NCI-H446 (cell line): Measurements from ENCODE around the gene NARS2.
A peak's percentile ranks its signal among the peaks of the same experiment; 100 is the strongest.

Source experiments
- DNase-seq, 2 experiments: peaks; one replicate each; lab custom pipeline; 2025; lab: John Stamatoyannopoulos, UW

NARS2 gene

GRCh38 chr11:78414321-78415051 lies 160.2 kb downstream of the NARS2 start:
- peak; percentile 3 to 45 for DNase-seq

GRCh38 chr11:78408619-78409018 lies 166.0 kb downstream of the NARS2 start:
- DNase-seq = no peak

GRCh38 chr11:78406568-78407196 lies 168.0 kb downstream of the NARS2 start:
- DNase-seq = no peak

- DNase-seq = no peak
These were observed 168.9 kb downstream of the NARS2 start for GRCh38 chr11:78405805-78406204.

- DNase-seq = no peak
These were observed 170.9 kb downstream of the NARS2 start for GRCh38 chr11:78403781-78404180.

GRCh38 chr11:78402847-78403246 lies 171.8 kb downstream of the NARS2 start:
- no peak for DNase-seq

GRCh38 chr11:78400702-78401101 lies 174.0 kb downstream of the NARS2 start:
- DNase-seq = no peak

GRCh38 chr11:78400116-78400515 lies 174.5 kb downstream of the NARS2 start:
- no peak for DNase-seq

GRCh38 chr11:78399136-78399535 lies 175.5 kb downstream of the NARS2 start:
- DNase-seq = no peak

GRCh38 chr11:78398715-78399114 lies 175.9 kb downstream of the NARS2 start:
- DNase-seq = no peak

GRCh38 chr11:78397398-78397797 lies 177.3 kb downstream of the NARS2 start:
- DNase-seq = no peak

GRCh38 chr11:78395597-78395996 lies 179.1 kb downstream of the NARS2 start:
- DNase-seq = no peak

- no peak for DNase-seq
These were observed 181.8 kb downstream of the NARS2 start for GRCh38 chr11:78392854-78393253.

GRCh38 chr11:78391424-78391823 lies 183.2 kb downstream of the NARS2 start:
- no peak for DNase-seq

- DNase-seq = no peak
These were observed 183.9 kb downstream of the NARS2 start for GRCh38 chr11:78390809-78391208.

GRCh38 chr11:78386215-78386941 lies 188.3 kb downstream of the NARS2 start:
- DNase-seq = no peak
